HG03558 (cell line): ENCODE data around the gene SRSF4.
"Not testable (repeated sequence)": the region's sequence is repeated elsewhere in the genome, so short reads cannot be mapped to it uniquely, and the experiment has no call there.

Source experiments
- ATAC-seq: cut with Tn5 transposase; IDR thresholded peaks from one replicate; pipeline ENCODE4 v1.9.1; 2021; ENCODE audit warnings: moderate number of reproducible peaks; ENCODE audit not compliant: unreplicated experiment; ENCODE audit errors: extremely low read depth

The SRSF4 gene

GRCh38 chr1:29166291-29166878 lies 15.3 kb downstream of the SRSF4 start:
- ATAC-seq, result no peak

GRCh38 chr1:29164588-29164987 lies 17.1 kb downstream of the SRSF4 start:
- ATAC-seq, result no peak

GRCh38 chr1:29162476-29163138 lies 19.1 kb downstream of the SRSF4 start:
- no peak for ATAC-seq

- ATAC-seq, result no peak
These were observed 19.7 kb downstream of the SRSF4 start for GRCh38 chr1:29162025-29162424.

GRCh38 chr1:29159773-29160172 lies 21.9 kb downstream of the SRSF4 start:
- no peak for ATAC-seq

GRCh38 chr1:29157269-29157601 lies 24.5 kb downstream of the SRSF4 start:
- ATAC-seq, result no peak

- ATAC-seq, result no peak
These were observed 25.0 kb downstream of the SRSF4 start for GRCh38 chr1:29156543-29157268.

GRCh38 chr1:29152046-29152805 lies 29.5 kb downstream of the SRSF4 start:
- ATAC-seq, result no peak

GRCh38 chr1:29150346-29150745 lies 31.4 kb downstream of the SRSF4 start:
- ATAC-seq, result not testable (repeated sequence)

GRCh38 chr1:29148656-29149491 lies 32.8 kb downstream of the SRSF4 start:
- ATAC-seq, result no peak

- ATAC-seq, result no peak
These were observed 35.8 kb downstream of the SRSF4 start for GRCh38 chr1:29145739-29146437.

GRCh38 chr1:29144178-29144577 lies 37.5 kb downstream of the SRSF4 start:
- ATAC-seq, result no peak

GRCh38 chr1:29142714-29143113 lies 39.0 kb downstream of the SRSF4 start:
- no peak for ATAC-seq

GRCh38 chr1:29136391-29136915 lies 45.2 kb downstream of the SRSF4 start:
- ATAC-seq, result no peak

- ATAC-seq, result no peak
These were observed 47.0 kb downstream of the SRSF4 start for GRCh38 chr1:29134695-29135028.

- no peak for ATAC-seq
These were observed 47.6 kb downstream of the SRSF4 start for GRCh38 chr1:29133861-29134694.

GRCh38 chr1:29131056-29131455 lies 50.6 kb downstream of the SRSF4 start:
- not testable (repeated sequence) for ATAC-seq

GRCh38 chr1:29129916-29130315 lies 51.8 kb downstream of the SRSF4 start:
- no peak for ATAC-seq

GRCh38 chr1:29128739-29129138 lies 53.0 kb downstream of the SRSF4 start:
- no peak for ATAC-seq
